Mesenchymal stem cell (in vitro differentiated cells and primary cell): ENCODE measurements around the gene ADGB.

Experiments used
- DNase-seq: peaks from one replicate; pipeline ENCODE4 v3.0.0-alpha.2; 2013
- H2AFZ ChIP-seq: one replicate; pipeline ENCODE4 v1.6.1; 2013; ENCODE audit warnings: low read depth, mild to moderate bottlenecking, control low read depth, inconsistent platforms, low read length, moderate library complexity
- H2AK5ac ChIP-seq: 2 replicates; pipeline ENCODE4 v1.6.1; 2013; ENCODE audit warnings: low read length, moderate library complexity, mild to moderate bottlenecking, inconsistent platforms; ENCODE audit not compliant: severe bottlenecking
- H2BK120ac ChIP-seq: one replicate; pipeline ENCODE4 v1.6.1; 2013; ENCODE audit warnings: low read depth, mild to moderate bottlenecking, inconsistent platforms, low read length, moderate library complexity
- H2BK12ac ChIP-seq, 2 experiments: one replicate each; pipeline ENCODE4 v1.6.1; 2013; ENCODE audit warnings: inconsistent platforms in 2 of 2, low read length in 2 of 2, mild to moderate bottlenecking in 2 of 2, moderate library complexity in 2 of 2, control low read depth in 1 of 2
- H2BK15ac ChIP-seq: one replicate; pipeline ENCODE4 v1.6.1; 2013; ENCODE audit warnings: mild to moderate bottlenecking, low read depth, inconsistent platforms; ENCODE audit not compliant: poor library complexity, severe bottlenecking
- H2BK5ac ChIP-seq: 2 replicates; pipeline ENCODE4 v1.6.1; 2013; ENCODE audit warnings: low read depth, mild to moderate bottlenecking, low read length, control low read depth, inconsistent platforms; ENCODE audit not compliant: poor library complexity, severe bottlenecking
- H3K14ac ChIP-seq, 2 experiments: one replicate each; pipeline ENCODE4 v1.6.1; 2013; ENCODE audit warnings: inconsistent platforms in 2 of 2, low read length in 2 of 2, control low read depth in 1 of 2, mild to moderate bottlenecking in 1 of 2, moderate library complexity in 1 of 2
- H3K18ac ChIP-seq, 2 experiments: one replicate each; pipeline ENCODE4 v1.6.1; 2013; ENCODE audit warnings: inconsistent platforms in 2 of 2, low read length in 2 of 2, control low read depth in 1 of 2, low read depth in 1 of 2, mild to moderate bottlenecking in 1 of 2
- H3K23ac ChIP-seq, 2 experiments: one replicate each; pipeline ENCODE4 v1.6.1; 2013; ENCODE audit warnings: inconsistent platforms in 2 of 2, low read length in 2 of 2, mild to moderate bottlenecking in 2 of 2, moderate library complexity in 2 of 2, control low read depth in 1 of 2
- H3K27ac ChIP-seq: 2 replicates; pipeline ENCODE4 v1.5.1; 2013; ENCODE audit warnings: mild to moderate bottlenecking, moderate library complexity, low read length, control low read depth, inconsistent platforms; ENCODE audit not compliant: poor library complexity, severe bottlenecking
- H3K27me3 ChIP-seq, 2 experiments: 2 replicates each; pipeline versions ENCODE4 v1.6.1 to v1.7.0; 2013; ENCODE audit warnings: low read length in 2 of 2, mild to moderate bottlenecking in 2 of 2, moderate library complexity in 2 of 2, control low read depth in 1 of 2, inconsistent platforms in 1 of 2; ENCODE audit not compliant: control insufficient read depth in 1 of 2, insufficient read depth in 1 of 2
- H3K36me3 ChIP-seq, 2 experiments: 2 replicates each; pipeline versions ENCODE4 v1.6.1 to v1.7.0; 2013; ENCODE audit warnings: low read length in 2 of 2, control low read depth in 1 of 2, inconsistent platforms in 1 of 2, low read depth in 1 of 2, mild to moderate bottlenecking in 1 of 2; ENCODE audit not compliant: insufficient read depth in 2 of 2, control insufficient read depth in 1 of 2
- H3K4ac ChIP-seq, 2 experiments: one replicate each; pipeline ENCODE4 v1.6.1; 2013; ENCODE audit warnings: inconsistent platforms in 2 of 2, low read length in 2 of 2, mild to moderate bottlenecking in 2 of 2, moderate library complexity in 2 of 2, control low read depth in 1 of 2, low read depth in 1 of 2
- H3K4me1 ChIP-seq: 2 replicates; pipeline ENCODE4 v1.6.1; 2013; ENCODE audit warnings: low read depth, low read length, control low read depth; ENCODE audit not compliant: control insufficient read depth, insufficient read depth
- H3K4me2 ChIP-seq: 2 replicates; pipeline ENCODE4 v1.6.1; 2013; ENCODE audit warnings: low read length, mild to moderate bottlenecking, inconsistent platforms; ENCODE audit not compliant: poor library complexity, severe bottlenecking
- H3K4me3 ChIP-seq, 2 experiments: 2 replicates each; pipeline versions ENCODE4 v1.5.1 to v1.7.0; 2013; ENCODE audit warnings: low read length in 2 of 2, mild to moderate bottlenecking in 2 of 2, control low read depth in 1 of 2, low read depth in 1 of 2; ENCODE audit not compliant: insufficient read depth in 1 of 2
- H3K79me1 ChIP-seq: replicated peaks from 2 replicates; pipeline ENCODE4 v1.6.1; 2013; ENCODE audit warnings: mild to moderate bottlenecking, control low read depth, low read length, inconsistent platforms; ENCODE audit not compliant: poor library complexity, severe bottlenecking
- H3K9ac ChIP-seq: 2 replicates; pipeline ENCODE4 v1.7.0; 2013; ENCODE audit warnings: mild to moderate bottlenecking, low read length, moderate library complexity
- H3K9me3 ChIP-seq: 2 replicates; pipeline ENCODE4 v1.7.0; 2013; ENCODE audit warnings: mild to moderate bottlenecking, low read length; ENCODE audit not compliant: control insufficient read depth
- H4K8ac ChIP-seq: one replicate; pipeline ENCODE4 v1.6.1; 2013; ENCODE audit warnings: inconsistent platforms, mild to moderate bottlenecking, low read length, moderate library complexity
- H4K91ac ChIP-seq: one replicate; pipeline ENCODE4 v1.6.1; 2013; ENCODE audit warnings: mild to moderate bottlenecking, low read length, inconsistent platforms
- WGBS: methylation state at CpG from one replicate; pipeline ENCODE4 v1.1.7; 2013; ENCODE audit warnings: mixed read lengths; 5-methylcytosine and 5-hydroxymethylcytosine counted together

The ADGB gene

GRCh38 chr6:146860583-146860982, 261.8 kb downstream of the ADGB start:
- peak overlapping the region; percentile 49 for H2BK15ac ChIP-seq
- H3K79me1 ChIP-seq, result no peaks in the 10 kb centered on the region
- no peak overlapping the region for H2AFZ ChIP-seq
- no peak overlapping the region for H3K4me2 ChIP-seq
- 90% methylated on average over 2 of the region's 2 CpGs for WGBS
- H3K9me3 ChIP-seq, result no peaks in the 10 kb centered on the region
- H2AK5ac ChIP-seq, result no peak overlapping the region
- no peak for DNase-seq
- H3K4me3 ChIP-seq, result no peak overlapping the region
- no peak overlapping the region for H3K4ac ChIP-seq
- H3K23ac ChIP-seq, result no peak overlapping the region
- no peak overlapping the region for H4K8ac ChIP-seq
- H3K27me3 ChIP-seq, result no peaks in the 10 kb centered on the region
- H3K14ac ChIP-seq, result no peak overlapping the region
- no peak overlapping the region for H3K18ac ChIP-seq
- no peak overlapping the region for H2BK12ac ChIP-seq
- no peak overlapping the region for H4K91ac ChIP-seq
- no peak overlapping the region for H3K9ac ChIP-seq
- no peak overlapping the region for H2BK5ac ChIP-seq
- no peak overlapping the region for H2BK120ac ChIP-seq
- H3K27ac ChIP-seq, result no peak overlapping the region
- H3K36me3 ChIP-seq, result no peaks in the 10 kb centered on the region
- peaks cover 1% of the 10 kb centered on the region for H3K4me1 ChIP-seq

- Histone ChIP-seq H3K14ac (no peak overlapping the region), H4K91ac (no peak overlapping the region), H3K27ac (no peak overlapping the region), H3K4me3 (no peak overlapping the region), H4K8ac (no peak overlapping the region), H2BK5ac (no peak overlapping the region), H3K4me1 (peaks cover 1% of the 10 kb centered on the region), H3K4ac (no peak overlapping the region), H2AK5ac (no peak overlapping the region), H3K36me3 (no peaks in the 10 kb centered on the region), H2BK120ac (no peak overlapping the region), H3K4me2 (no peak overlapping the region), H3K18ac (no peak overlapping the region), H2AFZ (no peak overlapping the region), H3K9me3 (no peaks in the 10 kb centered on the region), H3K23ac (no peak overlapping the region), H2BK15ac (no peak overlapping the region), H3K27me3 (no peaks in the 10 kb centered on the region), H2BK12ac (no peak overlapping the region), H3K9ac (no peak overlapping the region), H3K79me1 (no peaks in the 10 kb centered on the region)
- DNase-seq, result no peak
- WGBS, result 96% methylated on average over 2 of the region's 3 CpGs
Observed at GRCh38 chr6:146861029-146861563, 262.3 kb downstream of the ADGB start.

- Histone ChIP-seq H3K18ac (no peak overlapping the region), H3K4me3 (no peak overlapping the region), H3K36me3 (no peaks in the 10 kb centered on the region), H2BK120ac (no peak overlapping the region), H4K91ac (no peak overlapping the region), H3K4me2 (no peak overlapping the region), H3K14ac (no peak overlapping the region), H2AK5ac (no peak overlapping the region), H3K27ac (no peak overlapping the region), H3K9ac (no peak overlapping the region), H3K23ac (no peak overlapping the region), H2BK15ac (no peak overlapping the region), H3K27me3 (no peaks in the 10 kb centered on the region), H2BK5ac (no peak overlapping the region), H3K79me1 (no peaks in the 10 kb centered on the region), H3K9me3 (no peaks in the 10 kb centered on the region), H3K4me1 (peaks cover 1% of the 10 kb centered on the region), H4K8ac (no peak overlapping the region), H2BK12ac (no peak overlapping the region), H3K4ac (no peak overlapping the region), H2AFZ (no peak overlapping the region)
- no peak for DNase-seq
- WGBS, result 78% methylated on average over 2 of the region's 3 CpGs
Observed at GRCh38 chr6:146861716-146862115, 262.9 kb downstream of the ADGB start.

GRCh38 chr6:146862508-146862919, 263.7 kb downstream of the ADGB start:
- Histone ChIP-seq H3K9ac (no peak overlapping the region), H2AFZ (no peak overlapping the region), H2BK15ac (no peak overlapping the region), H3K4ac (no peak overlapping the region), H3K79me1 (no peaks in the 10 kb centered on the region), H3K23ac (no peak overlapping the region), H2BK5ac (no peak overlapping the region), H3K4me2 (no peak overlapping the region), H3K18ac (no peak overlapping the region), H3K9me3 (no peaks in the 10 kb centered on the region), H3K27ac (no peak overlapping the region), H3K14ac (no peak overlapping the region), H2BK12ac (no peak overlapping the region), H3K36me3 (no peaks in the 10 kb centered on the region), H3K4me1 (no peaks in the 10 kb centered on the region), H2AK5ac (no peak overlapping the region), H3K4me3 (no peak overlapping the region), H2BK120ac (no peak overlapping the region), H4K8ac (no peak overlapping the region), H4K91ac (no peak overlapping the region), H3K27me3 (no peaks in the 10 kb centered on the region)
- no peak for DNase-seq
- WGBS, result 100% methylated on average over 2 of the region's 4 CpGs
